Measurements from ENCODE around the gene CERS1.

The CERS1 gene

DNA sequence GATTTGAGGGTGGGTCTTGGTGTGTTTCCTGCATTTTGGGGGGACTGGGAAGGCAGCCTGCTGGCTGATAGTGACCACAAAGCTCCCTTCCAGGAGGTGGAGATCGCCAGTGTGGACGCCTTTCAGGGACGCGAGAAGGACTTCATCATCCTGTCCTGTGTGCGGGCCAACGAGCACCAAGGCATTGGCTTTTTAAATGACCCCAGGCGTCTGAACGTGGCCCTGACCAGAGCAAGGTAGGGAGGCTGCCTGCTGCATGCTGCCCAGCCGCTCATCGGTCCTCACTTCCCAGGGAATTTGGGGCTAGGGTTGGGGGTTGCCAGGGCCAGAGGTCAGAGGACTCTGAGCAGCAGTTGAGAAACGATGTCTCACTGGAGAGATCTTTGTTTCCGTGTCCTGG is 34.0 kb downstream of the CERS1 start:
- H3K4me1 ChIP-seq (ENCODE audit: low read length) = peaks cover 19% of the 10 kb centered on the region
- H3K27me3 ChIP-seq (ENCODE audit: low read depth, low read length) = no peaks in the 10 kb centered on the region
- H2AFZ ChIP-seq (ENCODE audit: low read depth, low read length) = no peak overlapping the region
- no peak overlapping the region for H3K4me2 ChIP-seq (ENCODE audit: low read length)
- TF ChIP-seq EZH2phosphoT487 (IDR thresholded peaks at IDR 0.05; ENCODE audit: low read depth) (no peak), CTCF (IDR thresholded peaks at IDR 0.05; ENCODE audit: low read depth, low read length) (no peak)
- H3K79me2 ChIP-seq (ENCODE audit: low read length) = peaks cover 12% of the 10 kb centered on the region; the same call in 1 of the 2 replicates
- H4K20me1 ChIP-seq (ENCODE audit: insufficient read depth, low read length) = no peaks in the 10 kb centered on the region; the same call in 1 of the 2 replicates
- H3K9me3 ChIP-seq (ENCODE audit: insufficient read depth, low read length) = no peaks in the 10 kb centered on the region
- H3K9ac ChIP-seq (ENCODE audit: low read length) = no peak overlapping the region
- peak overlapping the region; percentile 66 for H3K27ac ChIP-seq (ENCODE audit: low read length)
- H3K4me3 ChIP-seq (ENCODE audit: low read length) = no peak overlapping the region
- H3K36me3 ChIP-seq (replicated peaks; ENCODE audit: low read depth, low read length) = peaks cover 80% of the 10 kb centered on the region

DNA sequence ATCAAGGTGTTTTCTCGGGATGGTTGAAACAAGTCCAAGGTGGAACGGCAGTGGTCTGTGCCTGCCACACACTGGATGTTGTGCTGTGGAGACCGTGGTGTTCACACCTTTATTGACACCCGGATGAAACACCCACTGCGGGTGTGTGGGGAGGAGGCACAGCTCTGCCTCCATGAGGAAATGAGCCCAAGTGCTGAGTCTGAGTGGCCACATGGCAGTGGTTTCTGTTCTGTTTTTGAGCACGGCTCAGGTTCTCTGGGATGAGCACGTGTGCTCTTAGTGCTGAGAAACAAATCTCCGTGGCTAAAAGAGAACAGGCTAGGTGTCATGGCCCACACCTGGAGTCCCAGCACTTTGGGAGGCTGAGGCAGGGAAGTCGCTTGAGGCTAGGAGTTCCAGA is 34.7 kb downstream of the CERS1 start:
- H3K79me2 ChIP-seq (ENCODE audit: low read length) = peaks cover 12% of the 10 kb centered on the region; the same call in 1 of the 2 replicates
- no peaks in the 10 kb centered on the region for H3K9me3 ChIP-seq (ENCODE audit: insufficient read depth, low read length)
- H3K27ac ChIP-seq (ENCODE audit: low read length) = peak overlapping the region; percentile 66
- peaks cover 84% of the 10 kb centered on the region for H3K36me3 ChIP-seq (replicated peaks; ENCODE audit: low read depth, low read length)
- H3K4me1 ChIP-seq (ENCODE audit: low read length) = peaks cover 19% of the 10 kb centered on the region
- H3K4me3 ChIP-seq (ENCODE audit: low read length) = no peak overlapping the region
- no peaks in the 10 kb centered on the region; the same call in 1 of the 2 replicates for H4K20me1 ChIP-seq (ENCODE audit: insufficient read depth, low read length)
- peak overlapping the region; percentile 19; the same call in 1 of the 2 replicates for H3K4me2 ChIP-seq (ENCODE audit: low read length)
- H3K27me3 ChIP-seq (ENCODE audit: low read depth, low read length) = no peaks in the 10 kb centered on the region
- no peak overlapping the region for H2AFZ ChIP-seq (ENCODE audit: low read depth, low read length)
- TF ChIP-seq EZH2phosphoT487 (IDR thresholded peaks at IDR 0.05; ENCODE audit: low read depth) (no peak), CTCF (IDR thresholded peaks at IDR 0.05; ENCODE audit: low read depth, low read length) (no peak)
- peak overlapping the region; percentile 12; the same call in 1 of the 2 replicates for H3K9ac ChIP-seq (ENCODE audit: low read length)

- TF ChIP-seq CTCF (IDR thresholded peaks at IDR 0.05; ENCODE audit: low read depth, low read length) (no peak), EZH2phosphoT487 (IDR thresholded peaks at IDR 0.05; ENCODE audit: low read depth) (no peak)
- H3K27ac ChIP-seq (ENCODE audit: low read length) = peak overlapping the region; percentile 66
- peak overlapping the region; percentile 12; the same call in 1 of the 2 replicates for H3K9ac ChIP-seq (ENCODE audit: low read length)
- H3K4me1 ChIP-seq (ENCODE audit: low read length) = peaks cover 19% of the 10 kb centered on the region
- no peaks in the 10 kb centered on the region for H3K27me3 ChIP-seq (ENCODE audit: low read depth, low read length)
- H3K9me3 ChIP-seq (ENCODE audit: insufficient read depth, low read length) = no peaks in the 10 kb centered on the region
- no peak overlapping the region for H2AFZ ChIP-seq (ENCODE audit: low read depth, low read length)
- no peaks in the 10 kb centered on the region; the same call in 1 of the 2 replicates for H4K20me1 ChIP-seq (ENCODE audit: insufficient read depth, low read length)
- peaks cover 84% of the 10 kb centered on the region for H3K36me3 ChIP-seq (replicated peaks; ENCODE audit: low read depth, low read length)
- H3K4me3 ChIP-seq (ENCODE audit: low read length) = no peak overlapping the region
- H3K4me2 ChIP-seq (ENCODE audit: low read length) = peak overlapping the region; percentile 19; the same call in 1 of the 2 replicates
- peaks cover 12% of the 10 kb centered on the region; the same call in 1 of the 2 replicates for H3K79me2 ChIP-seq (ENCODE audit: low read length)
Observed at GRCh38 chr19:18860725-18861124, 35.2 kb downstream of the CERS1 start.

DNA sequence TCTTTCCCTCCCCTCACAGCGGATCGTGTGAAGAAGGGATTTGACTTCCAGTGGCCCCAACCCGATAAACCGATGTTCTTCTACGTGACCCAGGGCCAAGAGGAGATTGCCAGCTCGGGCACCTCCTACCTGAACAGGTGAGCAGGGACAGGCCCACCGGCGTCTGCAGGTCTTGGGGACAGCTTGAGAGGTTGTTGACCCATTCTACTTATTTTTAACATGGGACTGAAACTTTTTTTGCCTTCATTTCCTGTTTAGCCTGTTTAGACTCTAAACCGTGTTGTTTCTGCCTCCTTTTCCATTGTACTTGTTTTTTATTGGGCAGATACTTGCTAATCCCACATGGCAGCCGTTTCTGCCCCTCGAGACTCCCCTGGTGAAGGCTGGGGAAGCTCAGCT is 35.7 kb downstream of the CERS1 start:
- H3K4me3 ChIP-seq (ENCODE audit: low read length) = no peak overlapping the region
- H2AFZ ChIP-seq (ENCODE audit: low read depth, low read length) = no peak overlapping the region
- peaks cover 84% of the 10 kb centered on the region for H3K36me3 ChIP-seq (replicated peaks; ENCODE audit: low read depth, low read length)
- H3K9ac ChIP-seq (ENCODE audit: low read length) = no peak overlapping the region
- no peaks in the 10 kb centered on the region; the same call in 1 of the 2 replicates for H4K20me1 ChIP-seq (ENCODE audit: insufficient read depth, low read length)
- H3K27ac ChIP-seq (ENCODE audit: low read length) = peak overlapping the region; percentile 20; the same call in 1 of the 2 replicates
- peaks cover 19% of the 10 kb centered on the region for H3K4me1 ChIP-seq (ENCODE audit: low read length)
- peaks cover 12% of the 10 kb centered on the region; the same call in 1 of the 2 replicates for H3K79me2 ChIP-seq (ENCODE audit: low read length)
- H3K27me3 ChIP-seq (ENCODE audit: low read depth, low read length) = no peaks in the 10 kb centered on the region
- TF ChIP-seq CTCF (IDR thresholded peaks at IDR 0.05; ENCODE audit: low read depth, low read length) = no peak
- no peak for TF ChIP-seq EZH2phosphoT487 (IDR thresholded peaks at IDR 0.05; ENCODE audit: low read depth)
- H3K4me2 ChIP-seq (ENCODE audit: low read length) = no peak overlapping the region
- no peaks in the 10 kb centered on the region for H3K9me3 ChIP-seq (ENCODE audit: insufficient read depth, low read length)
